SIG-M5 (cell line): ENCODE data around the gene CACNA2D1.
"Not testable (repeated sequence)": the region's sequence is repeated elsewhere in the genome, so short reads cannot be mapped to it uniquely, and the experiment has no call there.

Experiments
- DNase-seq: peaks from one replicate; lab custom pipeline; 2025; lab: John Stamatoyannopoulos, UW

CACNA2D1 gene

DNA sequence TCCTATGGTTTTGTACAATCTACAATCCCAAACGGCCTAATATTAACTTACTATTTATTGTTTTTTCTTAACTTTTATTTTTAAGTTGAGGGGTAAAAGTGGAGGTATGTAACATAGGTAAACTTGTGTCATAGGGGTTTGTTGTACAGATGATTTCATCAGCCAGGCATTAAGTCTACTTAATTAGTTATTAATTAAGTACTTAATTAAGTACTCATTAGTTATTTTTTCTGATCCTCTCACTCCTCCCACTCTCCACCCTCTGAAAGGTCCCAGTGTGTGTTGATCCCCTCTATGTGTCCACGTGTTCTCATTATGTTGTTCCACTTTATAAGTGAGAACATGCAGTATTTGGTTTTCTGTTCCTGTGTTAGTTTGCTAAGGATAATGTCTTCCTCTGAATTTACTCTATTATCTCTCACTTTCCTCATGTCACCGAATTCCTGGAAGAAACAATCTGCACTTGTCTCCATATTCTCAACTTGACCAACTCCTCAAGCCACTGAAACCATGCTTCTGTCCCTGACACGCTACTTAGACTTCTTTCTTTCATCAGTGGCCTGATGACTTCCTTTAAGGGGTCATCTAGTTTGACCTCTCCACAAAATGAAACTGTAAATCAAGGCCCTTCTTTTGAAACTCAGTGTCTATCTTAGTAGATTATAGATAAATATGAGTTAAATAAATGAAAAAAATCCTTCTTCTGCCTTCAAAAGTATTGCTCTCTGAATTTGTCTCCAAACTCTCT lies 9.1 kb downstream of the CACNA2D1 start:
- DNase-seq: no peak

DNA sequence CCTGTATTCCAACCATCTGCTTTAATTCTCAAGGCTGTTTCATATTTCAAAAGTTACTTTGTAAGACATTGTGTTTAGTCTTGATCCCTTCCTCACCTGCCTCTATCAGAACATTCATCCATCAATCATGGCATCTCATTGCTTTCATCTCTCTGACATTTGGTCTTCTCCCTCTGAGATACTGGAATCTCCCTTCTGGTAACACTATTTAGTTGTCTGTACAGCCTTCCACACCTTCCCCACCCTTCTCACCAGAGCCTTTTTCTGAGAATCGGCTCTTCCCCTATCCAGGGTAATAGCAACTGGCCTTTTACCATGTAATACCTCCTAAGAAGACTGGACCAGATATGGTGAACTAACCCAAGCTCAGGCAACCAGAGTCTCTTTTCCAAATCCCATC lies 10.1 kb downstream of the CACNA2D1 start:
- DNase-seq: no peak

DNA sequence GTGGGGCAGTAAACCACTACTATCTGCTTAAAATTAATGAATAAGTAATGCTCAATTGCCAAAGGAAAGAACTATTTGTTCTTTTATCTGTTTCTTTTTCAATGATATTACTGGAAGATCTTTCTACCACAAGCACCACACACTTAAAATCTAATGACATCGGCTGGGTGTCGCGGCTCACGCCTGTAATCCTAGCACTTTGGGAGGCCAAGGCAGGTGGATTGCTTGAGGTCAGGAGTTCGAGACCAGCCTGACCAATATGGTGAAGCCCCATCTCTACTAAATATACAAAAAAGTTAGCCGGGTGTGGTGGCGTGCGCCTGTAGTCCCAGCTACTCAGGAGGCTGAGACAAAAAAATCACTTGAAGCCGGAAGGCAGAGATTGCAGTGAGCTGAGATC lies 10.8 kb downstream of the CACNA2D1 start:
- DNase-seq: not testable (repeated sequence)

DNA sequence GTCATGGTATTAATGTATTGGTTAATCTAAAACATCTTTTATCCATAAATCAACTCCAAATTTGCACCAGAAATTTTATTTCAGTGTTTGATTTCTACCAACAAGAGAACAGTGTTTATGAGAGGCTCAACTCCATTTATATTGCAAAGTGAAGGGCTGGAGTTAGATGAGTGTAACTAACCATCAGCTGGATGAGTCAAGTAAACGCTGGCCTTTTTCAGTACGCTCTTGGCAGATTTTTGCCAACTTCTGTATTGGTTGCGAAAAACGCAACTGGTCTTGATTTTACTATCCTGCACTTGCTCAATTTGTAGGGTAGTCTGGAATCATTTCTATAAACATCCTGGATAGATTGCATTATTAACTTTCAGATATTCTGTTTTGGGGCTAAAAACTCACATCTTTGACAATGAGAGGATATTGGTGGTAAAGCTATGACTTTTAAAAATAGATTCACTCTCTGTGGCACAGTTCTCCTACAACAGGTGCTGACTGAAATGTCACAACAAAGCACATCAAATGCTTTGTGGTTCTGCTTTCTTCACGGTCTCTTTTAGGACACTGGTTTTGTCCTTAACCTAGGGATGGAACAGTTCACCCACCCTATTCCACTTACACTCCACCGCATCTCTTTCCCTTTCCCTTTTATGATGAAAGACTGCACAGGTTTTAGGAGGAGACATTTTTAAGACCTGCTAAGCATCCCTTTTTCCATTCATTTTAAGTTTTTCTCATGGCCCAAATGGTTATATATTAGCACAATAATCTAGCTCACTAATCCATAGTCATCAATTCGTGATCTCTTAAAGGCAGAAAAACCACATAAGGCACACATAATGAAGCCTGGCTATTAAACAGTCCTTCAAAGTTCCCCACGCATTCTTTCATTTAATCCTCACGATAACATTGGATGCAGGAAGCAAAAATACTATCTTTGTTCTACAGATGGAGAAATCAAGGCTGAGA lies 12.8 kb downstream of the CACNA2D1 start:
- DNase-seq: no peak

DNA sequence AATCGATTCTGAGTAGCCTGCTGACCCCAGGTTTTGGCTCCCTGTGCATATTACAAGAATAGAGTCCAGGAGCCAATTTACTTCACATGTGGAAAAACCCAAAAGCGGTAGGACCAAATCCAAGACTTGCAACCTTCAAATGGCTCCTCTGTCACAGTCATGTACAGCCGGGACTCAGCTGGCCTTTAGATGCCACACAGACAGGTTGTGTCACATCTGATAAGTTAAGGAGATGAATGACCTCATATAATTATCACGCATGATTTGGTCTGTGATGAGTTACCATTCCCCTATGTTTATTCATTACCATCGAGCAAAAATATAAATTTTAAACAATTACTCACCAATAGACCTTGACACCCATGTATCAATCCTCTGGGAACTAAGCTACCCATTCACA lies 14.2 kb downstream of the CACNA2D1 start:
- no peak for DNase-seq

DNA sequence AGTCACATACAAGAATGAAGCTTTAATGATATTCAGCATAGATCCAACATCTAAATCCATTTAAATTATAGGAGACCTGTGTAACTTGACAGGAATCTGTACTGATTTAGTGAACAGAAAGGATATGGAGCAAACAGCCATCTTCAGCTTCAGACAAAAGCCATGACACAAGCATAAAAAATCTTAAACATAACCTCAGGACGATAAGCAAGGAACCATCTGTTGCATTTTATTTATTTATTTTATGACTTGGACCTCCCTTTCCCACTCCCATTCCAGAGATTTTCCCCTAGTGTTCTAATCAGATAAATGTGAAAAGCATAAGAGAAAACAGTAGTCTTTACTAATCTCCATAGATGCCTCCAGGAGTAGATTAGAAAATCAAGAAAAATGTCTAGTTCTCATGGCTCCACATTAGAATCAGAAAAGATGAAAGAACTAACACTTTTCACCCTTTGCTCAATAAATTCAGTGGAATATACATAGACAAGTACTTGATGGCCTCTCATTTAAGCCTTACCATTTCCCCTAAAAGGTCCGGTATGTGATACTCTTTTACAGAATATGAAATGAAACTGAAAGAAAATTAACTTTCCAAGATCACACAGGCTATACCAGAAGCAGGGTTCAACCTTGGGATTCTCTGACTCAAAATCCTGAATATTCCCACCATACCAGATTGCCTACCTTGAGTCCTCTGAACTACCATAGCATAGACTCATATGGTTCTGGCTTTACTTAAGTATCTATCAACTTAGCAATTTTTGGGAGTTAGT lies 15.2 kb downstream of the CACNA2D1 start:
- no peak for DNase-seq

DNA sequence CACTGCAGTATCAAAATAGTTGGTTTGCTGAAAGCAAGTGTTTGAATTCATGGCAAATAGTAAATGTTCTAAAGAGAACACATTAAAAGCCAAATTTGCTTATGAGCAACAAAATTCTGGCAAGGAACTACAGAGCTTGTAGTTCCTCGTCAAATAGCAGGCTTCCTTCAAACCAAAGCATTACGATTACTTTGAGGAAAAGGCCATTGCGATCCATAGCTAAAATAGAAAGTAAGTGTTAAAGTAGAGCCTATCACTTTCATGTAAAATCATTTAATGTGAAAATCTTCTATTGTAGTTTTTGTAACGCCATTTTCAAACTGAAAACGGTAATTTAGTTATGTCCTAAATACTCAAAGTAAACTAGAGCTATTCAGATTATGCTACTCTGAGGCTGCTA lies 20.1 kb downstream of the CACNA2D1 start:
- no peak for DNase-seq

DNA sequence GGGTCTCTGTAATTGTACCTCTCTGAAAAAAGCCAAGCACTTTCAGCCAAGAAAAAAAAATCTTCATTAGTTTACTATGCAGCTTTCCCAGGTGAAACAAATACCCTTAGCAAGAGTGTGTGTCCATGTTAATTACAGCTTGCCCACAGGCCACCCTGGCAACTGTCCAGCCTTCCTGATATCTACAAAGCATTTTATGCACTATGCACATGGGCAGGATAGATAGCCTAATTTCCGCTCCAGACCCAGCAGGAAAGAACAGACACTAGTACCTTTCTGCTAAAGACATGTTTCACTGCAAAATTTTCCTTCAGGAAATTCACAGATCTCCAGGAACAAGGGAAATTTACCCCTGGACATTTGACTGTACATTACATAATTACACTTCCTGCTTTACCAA lies 24.4 kb downstream of the CACNA2D1 start:
- DNase-seq: no peak

DNA sequence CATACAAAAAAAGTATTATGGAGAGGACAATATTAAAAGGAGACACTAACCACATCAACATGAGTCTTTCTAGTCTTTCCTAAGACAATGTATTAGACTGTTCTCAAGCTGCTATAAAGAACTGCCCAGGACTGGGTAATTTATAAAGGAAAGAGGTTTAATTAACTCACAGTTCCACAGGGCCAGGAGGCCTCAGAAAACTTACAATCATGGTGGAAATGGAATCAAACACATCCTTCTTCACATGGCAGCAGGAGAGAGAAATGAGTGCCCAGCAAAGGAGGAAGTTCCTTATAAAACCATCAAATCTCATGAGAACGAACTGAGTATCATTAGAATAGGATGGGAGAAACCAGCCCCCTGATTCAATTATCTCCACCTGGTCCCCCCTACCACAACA lies 25.7 kb downstream of the CACNA2D1 start:
- no peak for DNase-seq

DNA sequence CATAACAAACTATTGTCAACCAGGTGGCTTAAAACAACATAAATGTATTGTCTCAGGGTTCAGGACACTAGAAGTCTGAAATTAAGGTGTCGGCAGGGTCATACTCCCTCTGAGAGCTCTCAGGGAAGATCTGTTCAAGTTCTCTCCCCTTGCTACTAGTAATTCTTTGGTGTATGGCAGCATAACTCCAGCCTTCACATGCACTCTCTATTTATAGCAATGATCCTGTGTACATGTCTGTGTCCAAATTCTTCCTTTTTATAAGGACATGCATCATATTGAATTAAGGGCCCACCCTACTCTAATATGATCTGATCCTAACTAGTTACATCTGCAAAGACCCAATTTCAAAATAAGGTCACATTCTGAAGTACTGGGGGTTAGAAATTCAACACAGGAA lies 27.2 kb downstream of the CACNA2D1 start:
- DNase-seq: no peak

DNA sequence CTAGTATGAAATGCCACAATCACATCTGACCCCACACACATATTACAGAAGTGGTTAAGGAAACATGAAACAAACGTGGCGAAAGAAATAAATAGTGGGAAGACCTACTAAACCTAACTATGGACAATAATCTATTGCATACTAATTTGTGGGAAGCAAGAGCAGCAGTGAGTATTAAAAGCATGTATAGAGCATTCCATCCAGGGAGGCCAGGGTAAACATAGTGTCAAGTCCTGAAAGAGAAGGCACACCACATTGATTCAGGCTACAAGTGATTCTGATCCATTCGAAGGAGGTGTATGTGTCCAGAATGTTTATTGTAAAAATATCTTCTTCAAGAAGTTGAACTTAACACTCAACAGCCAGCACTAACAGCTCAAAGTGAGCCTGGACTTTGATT lies 29.2 kb downstream of the CACNA2D1 start:
- DNase-seq: no peak

DNA sequence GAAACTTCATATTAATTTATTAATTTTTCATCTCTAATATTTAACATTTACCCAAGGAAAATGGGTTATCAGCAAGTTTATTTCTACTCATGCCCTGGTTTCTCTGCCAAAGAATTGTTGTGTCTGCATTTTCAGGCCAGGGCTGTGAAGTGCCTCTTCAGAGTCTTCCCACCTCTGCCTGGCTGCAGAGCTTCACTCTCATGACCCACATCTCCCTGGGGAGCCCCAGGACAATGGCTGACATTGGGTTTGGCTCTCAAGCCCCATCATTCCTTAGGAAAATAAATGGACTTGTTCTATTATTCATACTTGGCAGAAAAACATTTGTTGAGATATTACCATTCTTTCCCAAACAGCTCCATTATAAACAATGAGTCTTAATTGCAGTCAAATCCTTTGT lies 30.3 kb downstream of the CACNA2D1 start:
- no peak for DNase-seq

DNA sequence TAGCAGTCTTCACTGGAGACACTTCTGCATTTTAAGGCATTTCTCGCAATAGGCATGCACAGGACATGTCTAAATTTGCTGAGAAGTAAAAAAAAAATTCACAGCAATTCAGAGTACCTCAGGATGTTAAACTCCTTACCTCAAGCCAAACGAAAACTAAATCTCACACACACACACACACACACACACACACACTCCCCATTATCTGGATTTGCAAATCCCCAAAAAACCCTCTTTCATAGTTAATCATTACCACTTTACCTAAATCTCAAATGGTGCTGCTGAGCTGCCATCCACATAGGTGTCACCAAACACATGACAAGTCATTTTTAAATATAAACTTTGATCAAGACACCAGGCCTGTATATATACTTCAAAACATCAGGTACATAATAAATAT lies 31.8 kb downstream of the CACNA2D1 start:
- no peak for DNase-seq

DNA sequence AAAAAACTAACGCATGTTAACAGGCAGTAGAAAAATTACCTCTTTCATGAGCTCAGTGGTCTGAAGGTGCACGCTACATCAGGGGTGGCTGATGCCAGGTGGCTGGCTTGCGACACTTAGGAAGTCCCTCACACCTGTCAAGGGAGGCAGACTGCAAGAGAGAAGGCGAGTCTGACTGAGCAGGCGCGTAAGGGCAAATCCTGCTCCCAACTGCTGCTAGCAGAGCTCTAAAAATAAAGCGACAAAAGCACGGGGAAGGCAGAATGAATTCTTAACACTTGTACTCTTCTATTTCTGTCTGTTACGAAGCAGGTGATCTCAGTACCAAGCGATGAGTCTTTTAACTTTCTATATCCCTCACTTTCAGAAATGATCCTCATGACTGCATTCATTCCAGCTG lies 33.1 kb downstream of the CACNA2D1 start:
- DNase-seq: no peak

DNA sequence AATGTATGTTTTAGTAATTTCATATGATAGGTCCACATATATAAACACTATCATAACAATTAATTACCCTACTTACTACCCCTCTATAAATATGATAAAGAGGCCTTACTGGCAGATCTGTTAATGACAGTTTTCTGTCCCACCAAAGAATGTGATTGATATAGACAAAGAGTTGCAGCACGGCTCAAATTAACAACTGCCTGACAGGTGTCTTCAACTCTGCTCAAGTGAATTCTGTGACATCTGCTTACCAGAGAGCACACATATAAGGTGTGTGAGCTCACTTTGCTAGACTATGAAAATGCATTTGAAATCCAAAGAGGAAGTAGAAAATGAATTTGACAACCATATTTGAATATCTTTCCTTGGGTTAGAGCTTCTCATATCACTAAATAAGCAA lies 36.6 kb downstream of the CACNA2D1 start:
- DNase-seq: no peak

DNA sequence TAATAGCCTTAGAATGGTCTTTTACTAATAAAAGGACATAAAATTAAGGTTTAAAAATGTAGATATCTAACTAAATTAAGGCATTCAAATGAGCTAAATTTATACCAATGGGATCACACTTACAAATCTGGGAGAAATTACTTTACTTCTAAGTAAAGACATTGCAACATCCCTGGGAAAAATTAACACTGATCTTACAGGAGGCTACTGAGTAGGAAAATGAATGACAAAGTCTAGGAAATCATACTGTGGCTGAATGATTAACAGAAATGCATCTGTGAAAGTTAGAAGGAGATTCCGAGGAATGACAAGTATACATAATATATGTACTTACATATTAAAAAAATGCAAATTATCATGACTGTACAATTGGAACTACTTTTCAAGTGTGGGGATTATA lies 38.3 kb downstream of the CACNA2D1 start:
- DNase-seq: no peak

DNA sequence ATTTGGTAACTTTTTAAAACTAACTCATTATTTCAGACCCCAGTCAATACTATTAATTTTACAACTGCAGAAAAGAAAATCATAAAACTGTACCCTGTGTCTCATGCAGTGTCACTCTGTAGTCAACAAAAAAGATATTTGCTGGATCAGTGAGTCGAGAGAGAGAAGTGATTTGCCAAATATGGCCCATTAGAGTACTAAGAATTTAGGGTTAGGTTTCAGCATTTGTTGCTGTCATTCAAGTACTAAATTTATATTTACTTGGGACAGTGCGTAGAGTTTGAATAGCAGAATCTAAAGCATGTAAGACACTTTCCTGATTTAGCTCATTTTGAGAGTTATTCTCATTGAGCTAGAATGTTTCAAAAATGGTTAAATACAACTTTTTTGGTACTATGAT lies 38.9 kb downstream of the CACNA2D1 start:
- DNase-seq: no peak

DNA sequence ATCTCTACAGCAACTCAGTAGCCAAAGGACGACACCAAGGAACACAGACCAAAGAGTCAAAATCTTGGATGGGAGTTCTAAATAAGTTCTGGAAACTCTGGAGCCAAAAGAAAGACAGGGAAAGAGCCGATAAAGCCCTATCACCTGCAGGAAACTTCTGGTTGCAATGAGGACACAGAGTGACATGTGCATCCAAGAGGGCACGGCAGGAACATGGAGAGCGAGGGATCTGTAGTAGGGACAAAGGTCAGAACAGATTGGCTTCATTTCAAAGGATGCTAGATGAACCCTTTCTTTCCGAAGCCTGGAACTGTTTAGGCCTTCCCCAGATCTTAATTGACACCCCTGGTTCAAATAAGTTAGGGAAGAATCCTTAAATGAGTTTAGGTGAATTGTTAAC lies 39.5 kb downstream of the CACNA2D1 start:
- DNase-seq: no peak

DNA sequence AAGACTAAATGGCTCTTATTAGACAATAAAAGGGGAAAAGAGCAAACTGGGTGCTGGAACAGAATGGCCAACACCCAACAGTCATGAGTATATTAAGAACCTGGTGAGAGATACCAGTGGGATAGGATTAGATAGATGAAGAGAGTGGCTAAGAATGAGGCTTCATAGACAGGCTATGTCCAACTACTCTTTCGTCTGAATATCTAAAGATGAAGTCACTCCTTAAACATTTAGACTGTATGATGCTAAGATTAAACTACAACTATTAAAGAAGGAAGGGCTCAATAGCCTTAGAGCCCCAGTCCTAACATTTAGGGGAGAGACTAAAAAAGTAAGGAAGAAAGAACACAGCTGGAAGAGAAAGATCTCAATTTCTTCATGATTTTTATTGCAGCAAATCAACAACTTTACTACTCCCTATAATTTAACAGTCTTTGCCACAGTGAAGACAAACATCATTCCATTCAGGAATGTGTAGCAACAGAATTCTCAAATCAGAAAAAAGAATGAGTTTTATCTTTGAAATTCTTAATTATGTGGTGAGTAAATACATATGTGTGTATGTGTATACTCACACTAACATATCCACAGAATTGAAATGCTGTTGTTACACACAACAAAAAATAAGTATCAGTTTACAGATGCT lies 45.6 kb downstream of the CACNA2D1 start:
- no peak for DNase-seq

DNA sequence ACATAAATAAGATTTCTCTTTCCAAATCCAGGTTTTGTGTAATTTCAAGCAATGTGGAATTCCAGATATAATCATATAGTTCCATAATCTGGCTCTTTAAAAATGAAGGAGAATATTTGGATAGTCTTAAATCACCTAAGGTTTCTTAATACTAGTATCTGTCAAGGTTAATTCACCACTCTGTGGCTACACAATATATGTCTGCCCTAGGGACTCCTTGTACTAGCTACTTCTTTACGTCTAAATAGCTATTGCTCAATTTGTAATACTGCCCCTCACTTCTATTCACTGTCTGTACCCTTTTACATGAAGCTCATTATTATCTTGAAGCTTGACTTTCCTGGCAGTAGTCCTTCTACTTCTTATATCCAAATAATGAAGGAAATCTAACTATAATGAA lies 47.2 kb downstream of the CACNA2D1 start:
- no peak for DNase-seq

DNA sequence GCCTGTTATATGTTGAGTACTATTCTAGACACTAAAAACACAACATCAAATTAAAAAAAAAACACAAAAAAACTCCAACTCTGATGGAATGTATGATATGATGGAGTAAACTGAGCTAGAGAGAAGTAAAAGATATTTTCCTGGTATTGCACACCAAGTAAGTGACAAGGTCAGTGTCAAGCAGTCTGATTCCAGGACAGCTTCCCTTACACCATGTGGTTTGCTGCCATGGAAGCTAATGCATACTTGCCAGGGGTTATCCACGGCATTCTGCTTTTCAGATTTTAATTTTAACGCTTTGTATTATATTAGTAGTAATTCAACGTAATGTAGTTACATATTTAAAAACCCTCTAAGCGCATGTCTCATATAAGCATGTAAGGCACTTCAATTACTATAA lies 48.4 kb downstream of the CACNA2D1 start:
- DNase-seq: no peak

DNA sequence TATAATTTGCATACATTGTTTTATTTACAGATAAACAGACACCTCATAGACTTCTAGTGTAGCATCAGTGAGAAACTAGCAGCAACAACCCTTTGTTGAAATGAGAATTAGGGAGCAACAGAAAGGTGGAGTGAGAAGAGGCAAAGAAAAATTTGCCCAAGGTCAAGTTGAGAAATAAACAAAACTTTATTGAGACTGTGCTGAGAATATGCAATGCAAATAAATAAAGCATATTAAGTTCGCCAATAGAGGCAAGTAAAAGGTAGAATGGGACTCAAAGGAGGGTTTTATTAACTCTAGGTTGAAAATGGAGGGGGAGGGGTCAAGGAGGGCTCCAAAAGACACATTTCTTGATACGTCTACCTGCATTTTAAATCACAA lies 49.7 kb downstream of the CACNA2D1 start:
- DNase-seq: no peak
